Measurements from ENCODE around the gene TCF3. TPM values are rescaled to one million over a fixed set of nuclear protein-coding genes. Genes with fewer than 3 reads are reported as not detected.

Gene TCF3
- total RNA-seq, 1 donor from 2014 or later = 123 TPM

GRCh38 chr19:1601613-1602064 is 50.8 kb downstream of the TCF3 start:
- Histone ChIP-seq H3K27me3 (ENCODE audit: control insufficient read depth, insufficient read depth, low read length) (no peaks in the 10 kb centered on the region), H3K36me3 (ENCODE audit: control insufficient read depth, insufficient read depth, low read length) (peaks cover 1% of the 10 kb centered on the region), H3K4me3 (ENCODE audit: low read depth, low read length) (no peak overlapping the region)
- DNase-seq (ENCODE audit: low read depth) = no peak
- TF ChIP-seq CTCF (IDR thresholded peaks at IDR 0.05; ENCODE audit: insufficient read depth, low read length, poor library complexity, severe bottlenecking) = peak; percentile 12

- H3K36me3 ChIP-seq (ENCODE audit: control insufficient read depth, insufficient read depth, low read length) = peaks cover 1% of the 10 kb centered on the region
- no peaks in the 10 kb centered on the region for H3K27me3 ChIP-seq (ENCODE audit: control insufficient read depth, insufficient read depth, low read length)
- no peak for DNase-seq (ENCODE audit: low read depth)
- TF ChIP-seq CTCF (IDR thresholded peaks at IDR 0.05; ENCODE audit: insufficient read depth, low read length, poor library complexity, severe bottlenecking) = no peak
- no peak overlapping the region for H3K4me3 ChIP-seq (ENCODE audit: low read depth, low read length)
Observed at GRCh38 chr19:1599460-1599846, 53.0 kb downstream of the TCF3 start.

GRCh38 chr19:1598777-1599459 is 53.5 kb downstream of the TCF3 start:
- Histone ChIP-seq H3K27me3 (ENCODE audit: control insufficient read depth, insufficient read depth, low read length) (no peaks in the 10 kb centered on the region), H3K4me3 (ENCODE audit: low read depth, low read length) (no peak overlapping the region), H3K36me3 (ENCODE audit: control insufficient read depth, insufficient read depth, low read length) (peaks cover 1% of the 10 kb centered on the region)
- no peak for DNase-seq (ENCODE audit: low read depth)
- TF ChIP-seq CTCF (IDR thresholded peaks at IDR 0.05; ENCODE audit: insufficient read depth, low read length, poor library complexity, severe bottlenecking) = no peak

GRCh38 chr19:1593501-1593772 is 59.0 kb downstream of the TCF3 start:
- Histone ChIP-seq H3K27me3 (ENCODE audit: control insufficient read depth, insufficient read depth, low read length) (no peaks in the 10 kb centered on the region), H3K36me3 (ENCODE audit: control insufficient read depth, insufficient read depth, low read length) (no peaks in the 10 kb centered on the region), H3K4me3 (ENCODE audit: low read depth, low read length) (no peak overlapping the region)
- no peak for TF ChIP-seq CTCF (IDR thresholded peaks at IDR 0.05; ENCODE audit: insufficient read depth, low read length, poor library complexity, severe bottlenecking)
- no peak for DNase-seq (ENCODE audit: low read depth)

- Histone ChIP-seq H3K4me3 (ENCODE audit: low read depth, low read length) (peak within 1 kb of the TSS; percentile 94), H3K36me3 (ENCODE audit: control insufficient read depth, insufficient read depth, low read length) (no peaks in the 10 kb centered on the region), H3K27me3 (ENCODE audit: control insufficient read depth, insufficient read depth, low read length) (no peaks in the 10 kb centered on the region)
- peak; percentile 70 for DNase-seq (ENCODE audit: low read depth)
- no peak for TF ChIP-seq CTCF (IDR thresholded peaks at IDR 0.05; ENCODE audit: insufficient read depth, low read length, poor library complexity, severe bottlenecking)
Observed at GRCh38 chr19:1592755-1593500, 59.5 kb downstream of the TCF3 start, which contains the start of gene MBD3. MBD3 (minus strand) TSS chr19:1592865; CDS start chr19:1592631, 234 bp downstream.
